HG03039 (cell line): ENCODE data around the gene ANKRD12.

Source experiments
- ATAC-seq: cut with Tn5 transposase; IDR thresholded peaks from one replicate; pipeline ENCODE4 v1.9.1; 2021; ENCODE audit warnings: mild to moderate bottlenecking, moderate library complexity; ENCODE audit not compliant: unreplicated experiment

Gene ANKRD12

GRCh38 chr18:9181275-9181674, 44.7 kb downstream of the ANKRD12 start:
- no peak for ATAC-seq

DNA sequence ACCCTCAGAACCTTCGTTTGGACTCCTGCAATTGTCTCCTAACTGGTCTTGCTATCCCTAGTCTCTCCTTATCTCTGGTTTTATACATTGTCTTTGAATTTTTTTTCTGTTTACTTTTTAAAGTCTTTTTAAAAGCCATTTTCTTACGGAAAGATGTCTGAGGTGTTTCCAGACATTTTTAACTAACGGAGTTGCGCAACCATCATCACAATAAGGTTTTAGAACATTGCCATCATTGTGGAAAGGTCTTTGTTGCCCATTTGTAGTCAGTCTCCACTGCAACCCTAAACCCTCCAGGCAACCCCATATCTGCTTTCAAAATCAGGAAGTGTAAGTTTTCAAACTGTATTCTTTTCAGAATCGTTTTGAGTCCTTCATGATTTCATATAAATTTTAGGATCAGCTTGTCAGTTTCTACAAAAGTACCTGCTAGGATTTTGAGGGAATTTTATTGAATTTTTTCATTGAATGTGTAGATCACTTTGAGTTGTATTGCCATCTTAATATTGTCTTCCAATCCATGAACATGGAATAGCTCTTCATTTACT, 46.3 kb downstream of the ANKRD12 start:
- no peak for ATAC-seq

- ATAC-seq, result no peak
Measured at GRCh38 chr18:9184998-9185613, 48.5 kb downstream of the ANKRD12 start.

DNA sequence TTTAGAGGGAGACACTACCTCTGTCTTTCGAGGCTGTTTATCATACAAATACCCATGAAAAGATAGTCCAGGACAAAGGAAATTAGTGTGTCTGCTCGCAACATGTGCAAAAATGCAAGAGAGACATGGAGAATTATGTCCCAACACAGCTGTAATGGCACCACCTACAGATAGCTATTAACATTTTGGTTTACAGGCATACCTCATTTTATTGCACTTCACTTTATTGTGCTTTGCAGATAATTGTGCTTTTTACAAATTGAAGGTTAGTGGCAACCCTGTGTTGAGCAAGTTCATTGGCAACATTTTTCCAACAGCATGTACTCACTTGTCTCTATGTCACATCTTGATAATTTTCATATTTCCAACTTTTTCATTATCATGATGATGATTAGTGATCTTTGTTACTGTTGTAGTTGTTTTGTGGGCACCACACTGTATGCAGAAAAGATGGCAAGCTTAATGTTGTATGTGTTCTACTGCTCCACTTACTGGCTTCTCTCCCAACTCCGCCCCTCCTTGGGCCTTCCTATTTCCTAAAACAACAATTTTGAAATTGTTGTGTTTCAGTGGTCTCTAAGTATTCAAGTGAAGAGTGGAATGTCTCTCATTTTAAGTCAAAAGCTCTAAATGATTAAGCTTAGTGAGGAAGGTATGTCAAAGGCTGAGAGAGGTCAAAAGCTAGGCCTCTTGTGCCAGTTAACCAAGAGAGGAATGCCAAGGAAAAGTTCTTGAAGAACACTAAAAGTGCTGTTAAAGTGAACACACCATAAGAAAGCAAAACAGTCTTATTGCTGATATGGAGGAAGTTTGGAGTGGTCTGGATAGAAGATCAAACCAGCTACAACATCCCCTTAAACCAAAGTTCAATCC, 52.0 kb downstream of the ANKRD12 start:
- ATAC-seq, result no peak

- ATAC-seq, result no peak
Measured at GRCh38 chr18:9189491-9189890, 52.9 kb downstream of the ANKRD12 start.

GRCh38 chr18:9191658-9192256, 55.2 kb downstream of the ANKRD12 start:
- ATAC-seq, result no peak

DNA sequence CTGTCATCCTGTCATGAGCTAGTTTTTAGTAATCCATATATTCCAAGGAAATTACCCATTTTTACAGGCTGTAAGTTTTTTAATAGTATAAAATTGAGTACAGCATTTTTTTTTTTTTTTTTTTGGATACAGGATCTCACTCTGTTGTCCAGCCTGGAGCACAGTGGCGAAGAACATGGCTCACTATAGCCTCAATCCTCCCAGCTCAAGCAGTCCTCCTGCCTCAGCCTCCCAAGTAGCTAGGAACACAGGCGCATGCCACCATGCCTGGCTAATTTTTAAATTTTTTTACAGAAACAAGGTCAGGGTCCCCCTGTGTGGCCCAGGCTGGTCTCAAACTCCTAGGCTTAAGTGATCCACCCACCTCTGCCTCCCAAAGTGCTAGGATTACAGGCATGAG, 56.5 kb downstream of the ANKRD12 start:
- no peak for ATAC-seq

- no peak for ATAC-seq
Measured at GRCh38 chr18:9196568-9196967, 60.0 kb downstream of the ANKRD12 start.

DNA sequence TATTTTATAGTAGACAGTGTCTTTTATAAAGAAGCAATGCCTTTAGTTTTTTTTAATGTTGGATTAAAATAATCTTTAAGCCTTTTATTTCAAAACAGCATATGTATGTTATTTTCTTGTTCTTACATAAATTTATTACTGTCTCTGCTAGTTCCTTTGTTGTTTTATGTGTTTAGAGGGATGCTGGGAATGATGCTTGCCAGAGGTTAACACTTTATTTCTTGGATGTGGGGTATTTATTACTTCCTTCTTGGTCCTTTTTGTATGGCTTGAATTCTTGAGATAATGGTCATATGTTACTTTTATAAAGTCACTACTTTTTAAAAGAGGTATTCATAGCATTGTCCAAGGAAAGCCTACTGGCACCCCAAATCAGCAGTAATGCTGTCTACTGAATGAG, 63.1 kb downstream of the ANKRD12 start:
- no peak for ATAC-seq

DNA sequence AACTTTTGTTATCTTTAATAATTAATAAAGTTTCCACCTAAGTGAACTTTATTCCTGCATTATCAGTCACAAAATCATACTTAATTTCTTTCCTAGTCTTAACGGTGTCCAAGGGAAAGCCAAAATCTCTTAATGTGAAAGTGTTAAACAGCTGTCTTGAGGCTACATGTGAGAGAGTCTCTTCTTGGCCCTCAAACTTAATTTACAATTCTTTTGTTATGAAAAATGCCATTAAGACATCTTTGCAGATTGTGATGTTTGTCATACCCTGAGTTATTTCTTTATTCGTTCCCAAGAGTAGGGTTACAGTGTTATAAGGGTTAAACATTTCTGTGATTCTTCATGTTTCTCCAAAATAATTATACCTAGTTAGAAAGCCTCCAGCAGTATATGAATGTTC, 64.6 kb downstream of the ANKRD12 start:
- no peak for ATAC-seq

DNA sequence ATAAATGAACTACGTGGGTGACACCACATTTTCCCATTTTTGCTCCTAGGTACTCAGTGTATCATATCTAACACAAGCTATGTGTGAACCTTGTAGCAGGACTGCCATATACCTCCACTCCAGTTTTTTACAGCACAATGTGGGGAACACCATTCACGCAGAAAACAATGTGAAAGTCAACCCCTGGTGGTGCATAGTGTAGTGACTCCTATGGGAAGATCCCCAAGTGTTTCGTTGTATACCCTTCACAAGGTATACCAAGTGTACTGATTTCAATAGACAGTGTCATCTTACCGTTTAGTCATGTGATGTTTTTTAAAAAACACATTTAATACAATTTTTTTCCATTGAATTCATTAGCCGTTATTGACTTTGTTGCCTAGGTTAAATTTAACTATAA, 68.1 kb downstream of the ANKRD12 start:
- ATAC-seq, result no peak

GRCh38 chr18:9206421-9206820, 69.8 kb downstream of the ANKRD12 start:
- no peak for ATAC-seq

DNA sequence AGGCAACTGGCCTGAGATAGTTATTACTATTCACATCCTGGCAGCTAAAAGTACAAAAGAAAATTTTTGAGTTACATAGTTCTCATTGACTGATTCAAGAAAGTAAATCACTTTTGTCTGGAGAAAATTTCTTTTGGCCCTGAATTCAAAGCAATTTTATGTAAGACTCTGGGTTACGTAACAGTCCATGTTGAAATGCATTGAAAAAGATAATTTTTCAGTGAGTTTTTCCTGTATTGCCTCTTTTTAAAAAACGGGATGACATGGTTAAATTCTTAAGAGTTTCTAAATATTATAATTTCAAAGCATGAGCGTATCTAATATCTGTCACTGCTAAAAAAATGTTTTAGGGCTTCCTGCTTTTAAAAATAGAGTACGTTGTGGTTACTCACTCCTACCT, 72.7 kb downstream of the ANKRD12 start:
- no peak for ATAC-seq

- no peak for ATAC-seq
Measured at GRCh38 chr18:9210966-9211365, 74.4 kb downstream of the ANKRD12 start.

DNA sequence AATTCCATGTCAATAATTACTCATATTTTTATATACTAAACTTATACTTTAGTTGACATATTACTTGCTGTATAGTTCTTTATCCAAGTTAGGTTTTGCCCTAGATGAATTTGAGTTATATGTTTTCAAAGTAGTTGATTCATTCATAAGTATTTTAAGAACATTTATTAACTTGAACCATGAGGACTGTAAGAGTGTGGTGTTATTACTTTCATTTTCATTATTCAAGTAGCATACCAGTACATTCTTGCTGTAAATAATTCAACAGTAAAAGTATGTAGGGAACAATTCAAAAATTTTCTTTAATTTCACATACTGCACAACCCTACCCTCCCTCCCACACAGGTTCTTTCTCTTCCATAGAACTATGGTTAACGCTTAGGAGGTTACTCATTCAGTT, 75.4 kb downstream of the ANKRD12 start:
- no peak for ATAC-seq

GRCh38 chr18:9215221-9215933, 78.8 kb downstream of the ANKRD12 start:
- ATAC-seq, result no peak

GRCh38 chr18:9216459-9216858, 79.9 kb downstream of the ANKRD12 start:
- ATAC-seq, result no peak

DNA sequence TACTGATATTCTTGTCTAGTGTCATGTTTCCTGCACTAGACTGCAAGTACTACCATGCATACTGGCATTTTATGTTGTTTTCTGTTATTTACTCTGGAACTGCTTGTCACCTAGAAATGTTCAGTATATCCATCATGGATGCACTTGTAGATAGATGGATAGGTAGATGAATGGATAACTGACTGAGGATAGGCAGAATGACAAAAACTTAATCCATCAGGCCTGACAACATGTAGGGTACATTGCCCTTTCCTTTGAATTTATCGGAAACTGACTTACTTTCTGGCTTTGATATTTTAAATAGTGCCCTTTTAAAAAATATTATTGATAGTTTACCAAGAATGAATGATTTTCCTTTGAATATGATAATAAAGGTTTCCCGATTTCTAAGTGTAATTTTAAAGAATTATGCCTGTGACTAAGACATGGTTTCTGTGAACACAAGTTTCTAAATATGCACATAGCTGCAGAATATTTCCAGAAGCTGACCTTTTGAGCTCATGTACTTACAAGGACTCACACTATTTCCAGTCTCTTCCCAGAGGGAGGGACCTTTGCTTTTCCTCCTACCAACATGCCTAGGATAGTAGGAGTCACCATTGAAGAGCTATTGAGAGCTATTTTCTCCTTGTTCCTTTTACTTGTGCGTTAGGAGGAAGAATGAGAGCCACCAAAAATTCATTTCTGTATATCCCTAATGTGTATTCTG, 81.3 kb downstream of the ANKRD12 start:
- no peak for ATAC-seq

GRCh38 chr18:9221040-9221439, 84.5 kb downstream of the ANKRD12 start:
- no peak for ATAC-seq

DNA sequence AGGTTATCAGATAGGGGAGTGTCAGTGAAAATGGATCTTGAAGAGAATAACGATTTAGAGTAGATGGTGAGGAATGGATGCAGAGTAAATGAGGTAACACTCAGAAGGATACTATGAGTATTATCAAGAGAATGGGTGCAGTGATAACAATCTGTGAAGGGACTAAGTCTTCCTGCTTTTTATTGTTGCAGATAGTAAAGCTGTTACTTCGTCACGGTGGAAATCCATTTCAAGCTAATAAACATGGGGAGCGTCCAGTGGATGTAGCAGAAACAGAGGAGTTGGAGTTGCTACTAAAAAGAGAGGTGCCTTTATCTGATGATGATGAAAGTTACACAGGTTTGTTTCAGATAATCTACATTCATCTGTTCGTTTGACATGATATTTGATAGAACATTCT, 85.1 kb downstream of the ANKRD12 start:
- ATAC-seq, result no peak

DNA sequence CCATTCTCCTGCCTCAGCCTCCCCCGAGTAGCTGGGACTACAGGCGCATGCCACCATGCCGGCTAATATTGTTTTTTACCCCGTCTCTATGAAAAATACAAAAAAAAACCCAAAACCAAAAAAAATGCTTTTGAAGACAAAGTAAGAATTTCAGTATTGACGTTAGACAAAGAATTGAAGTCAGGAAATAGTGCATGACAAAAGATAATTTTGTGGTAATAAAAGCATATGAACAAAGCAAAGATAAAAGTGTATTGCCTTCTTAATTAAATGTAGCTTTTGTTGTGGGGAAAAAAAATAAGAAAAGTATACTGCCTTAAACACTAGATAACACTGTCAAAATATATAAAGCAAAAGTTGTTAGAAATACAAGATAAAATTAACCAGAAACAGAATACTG, 86.8 kb downstream of the ANKRD12 start:
- no peak for ATAC-seq
